ES-I3 (cell line): ENCODE data around the gene SZRD1.
A peak's percentile ranks its signal among the peaks of the same experiment; 100 is the strongest.

ENCODE experiments used
- H3K36me3 ChIP-seq: 2 replicates; pipeline ENCODE4 v1.6.1; 2013; ENCODE audit warnings: mild to moderate bottlenecking, low read length, control low read depth, moderate library complexity; ENCODE audit not compliant: insufficient read depth
- H3K4me1 ChIP-seq: 2 replicates; pipeline ENCODE4 v1.6.1; 2013; ENCODE audit warnings: mild to moderate bottlenecking, control low read depth, low read length; ENCODE audit not compliant: insufficient read depth
- H3K9ac ChIP-seq: 2 replicates; pipeline ENCODE4 v1.6.1; 2013; ENCODE audit warnings: low read depth, mild to moderate bottlenecking, low read length, moderate library complexity
- H3K9me3 ChIP-seq: 2 replicates; pipeline ENCODE4 v1.6.1; 2013; ENCODE audit warnings: mild to moderate bottlenecking, low read length, moderate library complexity; ENCODE audit not compliant: control insufficient read depth, insufficient read depth

SZRD1 gene

GRCh38 chr1:16398371-16398953 is 31.4 kb downstream of the SZRD1 start:
- Histone ChIP-seq H3K36me3 (peaks cover 3% of the 10 kb centered on the region), H3K9me3 (no peaks in the 10 kb centered on the region), H3K4me1 (peaks cover 5% of the 10 kb centered on the region; the same call in 1 of the 2 replicates), H3K9ac (no peak overlapping the region)

- Histone ChIP-seq H3K9ac (no peak overlapping the region), H3K36me3 (no peaks in the 10 kb centered on the region), H3K4me1 (no peaks in the 10 kb centered on the region), H3K9me3 (no peaks in the 10 kb centered on the region)
Observed at GRCh38 chr1:16402742-16403141, 35.7 kb downstream of the SZRD1 start.

- Histone ChIP-seq H3K9me3 (no peaks in the 10 kb centered on the region), H3K4me1 (no peaks in the 10 kb centered on the region), H3K36me3 (no peaks in the 10 kb centered on the region), H3K9ac (no peak overlapping the region)
Observed at GRCh38 chr1:16405441-16405840, 38.4 kb downstream of the SZRD1 start.

GRCh38 chr1:16406868-16407267 is 39.8 kb downstream of the SZRD1 start:
- Histone ChIP-seq H3K4me1 (no peaks in the 10 kb centered on the region), H3K36me3 (no peaks in the 10 kb centered on the region), H3K9me3 (no peaks in the 10 kb centered on the region), H3K9ac (no peak overlapping the region)

- Histone ChIP-seq H3K4me1 (no peaks in the 10 kb centered on the region), H3K9ac (no peak overlapping the region), H3K36me3 (no peaks in the 10 kb centered on the region), H3K9me3 (no peaks in the 10 kb centered on the region)
Observed at GRCh38 chr1:16409536-16410152, 42.6 kb downstream of the SZRD1 start.

GRCh38 chr1:16410803-16411202 is 43.8 kb downstream of the SZRD1 start:
- Histone ChIP-seq H3K9ac (no peak overlapping the region), H3K9me3 (no peaks in the 10 kb centered on the region), H3K4me1 (no peaks in the 10 kb centered on the region), H3K36me3 (no peaks in the 10 kb centered on the region)

GRCh38 chr1:16413191-16413590 is 46.1 kb downstream of the SZRD1 start:
- no peak overlapping the region for H3K9ac ChIP-seq
- no peaks in the 10 kb centered on the region for H3K9me3 ChIP-seq
- no peaks in the 10 kb centered on the region for H3K36me3 ChIP-seq
- no peaks in the 10 kb centered on the region for H3K4me1 ChIP-seq

GRCh38 chr1:16418823-16419425 is 51.9 kb downstream of the SZRD1 start:
- Histone ChIP-seq H3K9me3 (no peaks in the 10 kb centered on the region), H3K4me1 (no peaks in the 10 kb centered on the region), H3K9ac (no peak overlapping the region), H3K36me3 (no peaks in the 10 kb centered on the region)

GRCh38 chr1:16420424-16421118 is 53.5 kb downstream of the SZRD1 start:
- H3K9ac ChIP-seq = no peak overlapping the region
- no peaks in the 10 kb centered on the region for H3K36me3 ChIP-seq
- no peaks in the 10 kb centered on the region for H3K4me1 ChIP-seq
- H3K9me3 ChIP-seq = no peaks in the 10 kb centered on the region

- Histone ChIP-seq H3K36me3 (no peaks in the 10 kb centered on the region), H3K4me1 (no peaks in the 10 kb centered on the region), H3K9me3 (no peaks in the 10 kb centered on the region), H3K9ac (no peak overlapping the region)
Observed at GRCh38 chr1:16421201-16421600, 54.2 kb downstream of the SZRD1 start.

- H3K4me1 ChIP-seq = no peaks in the 10 kb centered on the region
- H3K9ac ChIP-seq = no peak overlapping the region
- H3K9me3 ChIP-seq = no peaks in the 10 kb centered on the region
- H3K36me3 ChIP-seq = no peaks in the 10 kb centered on the region
Observed at GRCh38 chr1:16422041-16422440, 55.0 kb downstream of the SZRD1 start.

GRCh38 chr1:16425125-16426025 is 58.3 kb downstream of the SZRD1 start:
- no peak overlapping the region for H3K9ac ChIP-seq
- H3K4me1 ChIP-seq = no peaks in the 10 kb centered on the region
- H3K9me3 ChIP-seq = no peaks in the 10 kb centered on the region
- H3K36me3 ChIP-seq = no peaks in the 10 kb centered on the region

GRCh38 chr1:16430606-16431005 is 63.6 kb downstream of the SZRD1 start:
- Histone ChIP-seq H3K9ac (peak overlapping the region; percentile 26; the same call in 1 of the 2 replicates), H3K9me3 (no peaks in the 10 kb centered on the region), H3K36me3 (no peaks in the 10 kb centered on the region), H3K4me1 (peaks cover 5% of the 10 kb centered on the region; the same call in 1 of the 2 replicates)

- no peak overlapping the region for H3K9ac ChIP-seq
- H3K36me3 ChIP-seq = no peaks in the 10 kb centered on the region
- no peaks in the 10 kb centered on the region for H3K9me3 ChIP-seq
- peaks cover 5% of the 10 kb centered on the region; the same call in 1 of the 2 replicates for H3K4me1 ChIP-seq
Observed at GRCh38 chr1:16433030-16433429, 66.0 kb downstream of the SZRD1 start.
